Measurements from ENCODE around the gene TM2D1. TPM values are rescaled to one million over a fixed set of nuclear protein-coding genes. Genes with fewer than 3 reads are reported as not detected.

TM2D1 gene
- total RNA-seq, 1 experiment from 2014 or later: 22.7 TPM

DNA sequence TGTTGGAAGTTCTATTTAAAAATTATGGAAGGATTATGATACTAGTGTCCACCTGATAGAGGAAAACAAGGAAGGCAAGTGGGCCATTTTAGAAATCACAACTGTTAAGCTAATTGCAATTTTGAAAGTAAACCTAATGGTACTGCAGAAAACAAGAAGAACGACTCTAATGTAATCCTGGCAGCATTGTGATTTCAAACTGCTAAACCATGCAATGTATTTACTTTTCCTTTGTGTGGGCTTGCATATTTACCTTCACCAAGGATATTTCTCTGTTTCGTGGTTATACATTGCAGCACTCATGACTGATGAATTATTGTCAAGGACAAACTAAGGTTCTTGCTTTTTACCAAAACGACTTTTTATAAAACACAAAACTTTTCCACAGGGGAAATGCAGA is 88.1 kb downstream of the TM2D1 start:
- intact Hi-C loops (cut with micrococcal nuclease): no loop called here
- CTCF ChIA-PET: no interaction called here
- H3K27ac ChIP-seq (ENCODE audit: low read depth, low read length): no peak overlapping the region

More for the DNA sequence above, 88.1 kb downstream of the TM2D1 start:
- Histone ChIP-seq H3K9me3 (ENCODE audit: control insufficient read depth in 1 of 2, insufficient read depth in 1 of 2, low read depth in 1 of 2, low read length in 2 of 2) (no peaks in the 10 kb centered on the region), H2AFZ (ENCODE audit: low read depth, low read length, poor library complexity, severe bottlenecking) (no peak overlapping the region), H3K9ac (ENCODE audit: low read length) (no peak overlapping the region), H3K4me2 (ENCODE audit: low read length) (no peak overlapping the region), H3K79me2 (ENCODE audit: insufficient read depth, low read length) (no peaks in the 10 kb centered on the region), H3K9me2 (ENCODE audit: insufficient read depth) (no peaks in the 10 kb centered on the region), H4K20me1 (ENCODE audit: insufficient read depth) (no peaks in the 10 kb centered on the region), H3K27me3 (ENCODE audit: insufficient read depth, low read length) (no peaks in the 10 kb centered on the region), H3K4me3 (replicated peaks in 1 of 2; ENCODE audit: low read depth in 1 of 2, low read length in 2 of 2) (no peak overlapping the region), H3K36me3 (ENCODE audit: control insufficient read depth in 1 of 2, insufficient read depth in 2 of 2, low read length in 2 of 2) (no peaks in the 10 kb centered on the region), H3K4me1 (ENCODE audit: control insufficient read depth in 1 of 2, insufficient read depth in 2 of 2, low read length in 2 of 2) (peaks cover 2 to 8% of the 10 kb centered on the region in 2 experiments; a peak in 3 of 4 replicates)
- BruUV-seq (replicated peaks): no TSS peak
- no peak for DNase-seq (ENCODE audit: low read depth, low spot score)
- ATAC-seq: no peak
- ChIA-PET RAD21 (ENCODE audit: low non-redundant PET in 1 of 2, low total read pairs in 2 of 2, uncharacterized antibody in 2 of 2, unreplicated experiment in 2 of 2) (no interaction called here), POLR2A (no interaction called here)
- TF ChIP-seq, protein P1, sequence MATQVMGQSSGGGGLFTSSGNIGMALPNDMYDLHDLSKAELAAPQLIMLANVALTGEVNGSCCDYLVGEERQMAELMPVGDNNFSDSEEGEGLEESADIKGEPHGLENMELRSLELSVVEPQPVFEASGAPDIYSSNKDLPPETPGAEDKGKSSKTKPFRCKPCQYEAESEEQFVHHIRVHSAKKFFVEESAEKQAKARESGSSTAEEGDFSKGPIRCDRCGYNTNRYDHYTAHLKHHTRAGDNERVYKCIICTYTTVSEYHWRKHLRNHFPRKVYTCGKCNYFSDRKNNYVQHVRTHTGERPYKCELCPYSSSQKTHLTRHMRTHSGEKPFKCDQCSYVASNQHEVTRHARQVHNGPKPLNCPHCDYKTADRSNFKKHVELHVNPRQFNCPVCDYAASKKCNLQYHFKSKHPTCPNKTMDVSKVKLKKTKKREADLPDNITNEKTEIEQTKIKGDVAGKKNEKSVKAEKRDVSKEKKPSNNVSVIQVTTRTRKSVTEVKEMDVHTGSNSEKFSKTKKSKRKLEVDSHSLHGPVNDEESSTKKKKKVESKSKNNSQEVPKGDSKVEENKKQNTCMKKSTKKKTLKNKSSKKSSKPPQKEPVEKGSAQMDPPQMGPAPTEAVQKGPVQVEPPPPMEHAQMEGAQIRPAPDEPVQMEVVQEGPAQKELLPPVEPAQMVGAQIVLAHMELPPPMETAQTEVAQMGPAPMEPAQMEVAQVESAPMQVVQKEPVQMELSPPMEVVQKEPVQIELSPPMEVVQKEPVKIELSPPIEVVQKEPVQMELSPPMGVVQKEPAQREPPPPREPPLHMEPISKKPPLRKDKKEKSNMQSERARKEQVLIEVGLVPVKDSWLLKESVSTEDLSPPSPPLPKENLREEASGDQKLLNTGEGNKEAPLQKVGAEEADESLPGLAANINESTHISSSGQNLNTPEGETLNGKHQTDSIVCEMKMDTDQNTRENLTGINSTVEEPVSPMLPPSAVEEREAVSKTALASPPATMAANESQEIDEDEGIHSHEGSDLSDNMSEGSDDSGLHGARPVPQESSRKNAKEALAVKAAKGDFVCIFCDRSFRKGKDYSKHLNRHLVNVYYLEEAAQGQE (IDR thresholded peaks at IDR 0.05; ENCODE audit: low read depth): no peak
- TF ChIP-seq RAD21 (IDR thresholded peaks at IDR 0.05; ENCODE audit: low read depth): no peak
- TF ChIP-seq SRF (IDR thresholded peaks at IDR 0.05; ENCODE audit: low read depth): no peak
- TF ChIP-seq EZH2phosphoT487 (IDR thresholded peaks at IDR 0.05; ENCODE audit: borderline replicate concordance): no peak
- TF ChIP-seq, protein P2, sequence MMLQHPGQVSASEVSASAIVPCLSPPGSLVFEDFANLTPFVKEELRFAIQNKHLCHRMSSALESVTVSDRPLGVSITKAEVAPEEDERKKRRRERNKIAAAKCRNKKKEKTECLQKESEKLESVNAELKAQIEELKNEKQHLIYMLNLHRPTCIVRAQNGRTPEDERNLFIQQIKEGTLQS (IDR thresholded peaks at IDR 0.05): no peak
- TF ChIP-seq ELF1 (IDR thresholded peaks at IDR 0.05; ENCODE audit: borderline replicate concordance, low read depth): no peak
- TF ChIP-seq POLR2AphosphoS5 (IDR thresholded peaks at IDR 0.05; ENCODE audit: low read depth, low read length): no peak
- TF ChIP-seq EZH2 (IDR thresholded peaks at IDR 0.05): no peak
- no peak for TF ChIP-seq SP1 (IDR thresholded peaks at IDR 0.05; ENCODE audit: low read depth)
- no peak for TF ChIP-seq JUND (IDR thresholded peaks at IDR 0.05)
- TF ChIP-seq ZFX (IDR thresholded peaks at IDR 0.05): no peak
- TF ChIP-seq, protein P3, sequence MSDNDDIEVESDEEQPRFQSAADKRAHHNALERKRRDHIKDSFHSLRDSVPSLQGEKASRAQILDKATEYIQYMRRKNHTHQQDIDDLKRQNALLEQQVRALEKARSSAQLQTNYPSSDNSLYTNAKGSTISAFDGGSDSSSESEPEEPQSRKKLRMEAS (IDR thresholded peaks at IDR 0.05): no peak
- TF ChIP-seq TCF7L2 (IDR thresholded peaks at IDR 0.05; ENCODE audit: borderline replicate concordance, extremely low read depth, insufficient read depth, insufficient read length): no peak
- TF ChIP-seq, protein P4, sequence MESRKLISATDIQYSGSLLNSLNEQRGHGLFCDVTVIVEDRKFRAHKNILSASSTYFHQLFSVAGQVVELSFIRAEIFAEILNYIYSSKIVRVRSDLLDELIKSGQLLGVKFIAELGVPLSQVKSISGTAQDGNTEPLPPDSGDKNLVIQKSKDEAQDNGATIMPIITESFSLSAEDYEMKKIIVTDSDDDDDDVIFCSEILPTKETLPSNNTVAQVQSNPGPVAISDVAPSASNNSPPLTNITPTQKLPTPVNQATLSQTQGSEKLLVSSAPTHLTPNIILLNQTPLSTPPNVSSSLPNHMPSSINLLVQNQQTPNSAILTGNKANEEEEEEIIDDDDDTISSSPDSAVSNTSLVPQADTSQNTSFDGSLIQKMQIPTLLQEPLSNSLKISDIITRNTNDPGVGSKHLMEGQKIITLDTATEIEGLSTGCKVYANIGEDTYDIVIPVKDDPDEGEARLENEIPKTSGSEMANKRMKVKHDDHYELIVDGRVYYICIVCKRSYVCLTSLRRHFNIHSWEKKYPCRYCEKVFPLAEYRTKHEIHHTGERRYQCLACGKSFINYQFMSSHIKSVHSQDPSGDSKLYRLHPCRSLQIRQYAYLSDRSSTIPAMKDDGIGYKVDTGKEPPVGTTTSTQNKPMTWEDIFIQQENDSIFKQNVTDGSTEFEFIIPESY (IDR thresholded peaks at IDR 0.05; ENCODE audit: extremely low read depth, insufficient replicate concordance, low read length): no peak
- TF ChIP-seq POLR2A (IDR thresholded peaks at IDR 0.05; ENCODE audit: borderline replicate concordance, extremely low read depth, insufficient read depth, insufficient read length): no peak
- TF ChIP-seq YY1 (IDR thresholded peaks at IDR 0.05; ENCODE audit: extremely low read depth, insufficient replicate concordance, low read depth, low read length): no peak
- no peak for TF ChIP-seq CBX3 (IDR thresholded peaks at IDR 0.05; ENCODE audit: low read depth)
- TF ChIP-seq, protein P5, sequence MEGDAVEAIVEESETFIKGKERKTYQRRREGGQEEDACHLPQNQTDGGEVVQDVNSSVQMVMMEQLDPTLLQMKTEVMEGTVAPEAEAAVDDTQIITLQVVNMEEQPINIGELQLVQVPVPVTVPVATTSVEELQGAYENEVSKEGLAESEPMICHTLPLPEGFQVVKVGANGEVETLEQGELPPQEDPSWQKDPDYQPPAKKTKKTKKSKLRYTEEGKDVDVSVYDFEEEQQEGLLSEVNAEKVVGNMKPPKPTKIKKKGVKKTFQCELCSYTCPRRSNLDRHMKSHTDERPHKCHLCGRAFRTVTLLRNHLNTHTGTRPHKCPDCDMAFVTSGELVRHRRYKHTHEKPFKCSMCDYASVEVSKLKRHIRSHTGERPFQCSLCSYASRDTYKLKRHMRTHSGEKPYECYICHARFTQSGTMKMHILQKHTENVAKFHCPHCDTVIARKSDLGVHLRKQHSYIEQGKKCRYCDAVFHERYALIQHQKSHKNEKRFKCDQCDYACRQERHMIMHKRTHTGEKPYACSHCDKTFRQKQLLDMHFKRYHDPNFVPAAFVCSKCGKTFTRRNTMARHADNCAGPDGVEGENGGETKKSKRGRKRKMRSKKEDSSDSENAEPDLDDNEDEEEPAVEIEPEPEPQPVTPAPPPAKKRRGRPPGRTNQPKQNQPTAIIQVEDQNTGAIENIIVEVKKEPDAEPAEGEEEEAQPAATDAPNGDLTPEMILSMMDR (IDR thresholded peaks at IDR 0.05 in 2 of 3, conservative IDR thresholded peaks at IDR 0.05 in 1 of 3; ENCODE audit: borderline replicate concordance in 1 of 3, insufficient read depth in 1 of 3, low read depth in 2 of 3, low read length in 2 of 3): no peak

Data from HCT116 (cell line).